ENCODE measurements around the gene DQX1. TPM values are rescaled to one million over a fixed set of nuclear protein-coding genes. Genes with fewer than 3 reads are reported as not detected.

Gene DQX1
- total and polyA plus RNA-seq, 9 of the 15 experiments (the other 6 are each of a cell fraction or from before 2014, with no cell fraction given), result 0.04 to 0.38 (median 0.18) TPM; not detected in 1

- TF ChIP-seq CLOCK (CRISPR knock-in tag; IDR thresholded peaks at IDR 0.05; ENCODE audit: borderline replicate concordance), result no peak
- no peak for TF ChIP-seq NFRKB (IDR thresholded peaks at IDR 0.05; ENCODE audit: low read depth)
- no peak for TF ChIP-seq HNRNPL (IDR thresholded peaks at IDR 0.05; ENCODE audit: low read depth, low read length)
- TF ChIP-seq CHAMP1 (IDR thresholded peaks at IDR 0.05), result no peak
- TF ChIP-seq ZNF589 (CRISPR knock-in tag; IDR thresholded peaks at IDR 0.05; ENCODE audit: low read depth), result no peak
- no peak for TF ChIP-seq TAF1 (IDR thresholded peaks at IDR 0.05; ENCODE audit: control insufficient read depth, extremely low read depth, insufficient read depth, low read length, severe bottlenecking)
- no peak for TF ChIP-seq SPI1 (IDR thresholded peaks at IDR 0.05; ENCODE audit: borderline replicate concordance, low read depth, low read length)
- no peak for TF ChIP-seq NELFE (IDR thresholded peaks at IDR 0.05; ENCODE audit: insufficient read depth, insufficient read length)
- TF ChIP-seq CREBBP (IDR thresholded peaks at IDR 0.05; ENCODE audit: low read depth, low read length), result no peak
- no peak for TF ChIP-seq ZNF23 (CRISPR knock-in tag; IDR thresholded peaks at IDR 0.05)
Observed at GRCh38 chr2:74556159-74556558, 30.1 kb upstream of the DQX1 start (continued).

Measured in K562 (cell line).